Activated T-cell treated with anti-CD3 and anti-CD28 coated beads for 48 hours (primary cell): ENCODE measurements around the gene AKR1A1.
"Not testable (repeated sequence)": the region's sequence is repeated elsewhere in the genome, so short reads cannot be mapped to it uniquely, and the experiment has no call there.

Experiments used
- DNase-seq: peaks from one replicate; pipeline ENCODE4 v3.0.0-alpha.2; 2020; ENCODE audit warnings: low read depth

AKR1A1 gene

DNA sequence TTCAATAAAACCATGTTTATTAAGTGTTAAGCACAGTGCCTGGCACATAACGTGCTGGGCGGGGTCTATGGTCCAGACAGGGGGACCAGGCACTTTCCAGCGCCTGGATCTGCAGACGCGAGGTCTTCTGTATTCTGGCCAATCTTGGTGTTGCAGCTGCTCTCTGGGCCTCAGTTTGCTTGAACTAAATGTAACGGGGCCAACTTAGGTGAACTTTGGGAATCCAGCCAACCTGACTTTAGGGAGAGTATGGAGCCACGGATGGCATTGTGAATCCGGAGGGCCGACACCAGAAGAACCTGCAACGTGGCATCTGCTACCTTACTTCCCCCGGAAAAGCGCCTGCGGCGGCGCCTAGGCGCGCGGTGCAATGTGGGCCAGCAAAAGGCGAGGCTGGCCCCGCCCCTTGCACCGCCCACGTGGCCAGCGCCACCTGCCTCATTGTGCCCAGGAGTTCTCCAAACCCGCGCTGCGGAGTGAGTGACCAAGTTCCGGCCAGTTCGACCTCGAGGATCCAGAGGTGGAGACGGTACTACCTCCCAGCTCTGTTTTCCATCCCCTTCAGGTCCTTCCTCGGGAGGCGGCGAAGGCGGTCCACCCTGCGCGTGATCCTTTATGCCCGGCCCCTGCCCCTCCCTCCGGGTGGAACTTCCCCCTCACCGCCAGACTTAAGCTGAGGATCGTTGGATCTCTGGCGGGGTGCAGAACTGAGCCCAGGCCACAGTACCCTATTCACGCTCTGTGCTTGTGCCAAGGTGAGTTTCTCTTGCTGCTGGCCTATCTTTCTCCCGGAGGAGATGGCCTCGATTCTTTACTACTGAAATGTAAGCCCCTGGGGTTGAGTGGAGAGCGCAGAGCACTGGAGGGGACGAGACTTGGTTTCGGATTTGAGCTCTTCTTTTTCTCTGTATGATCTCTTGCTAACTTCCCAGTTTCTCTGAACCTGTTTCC is at the start of gene AKR1A1:
TSS of gene AKR1A1 (plus strand) at position 426 of the 951 bp plus-strand sequence. CDS start 10,969 bp downstream, outside the sequence.
- DNase-seq, result peak; percentile 90

DNA sequence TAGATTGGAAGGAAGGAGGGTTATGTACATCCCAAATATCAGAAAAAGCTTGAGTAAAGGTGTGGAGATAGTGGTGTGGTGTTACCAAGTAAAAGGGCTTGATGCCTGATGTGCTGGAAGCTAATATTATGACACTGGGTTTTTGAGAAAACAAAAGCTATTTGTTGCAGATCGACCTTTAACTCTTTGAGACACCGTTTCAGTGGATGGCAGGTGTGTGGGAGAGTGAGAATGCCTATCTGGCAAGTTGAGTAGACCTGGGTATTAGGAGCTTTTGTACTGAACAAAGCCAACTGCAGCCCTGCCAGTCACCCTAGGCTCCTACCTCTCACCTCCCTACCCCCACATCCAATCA is 49.1 kb upstream of the AKR1A1 start:
- no peak for DNase-seq

DNA sequence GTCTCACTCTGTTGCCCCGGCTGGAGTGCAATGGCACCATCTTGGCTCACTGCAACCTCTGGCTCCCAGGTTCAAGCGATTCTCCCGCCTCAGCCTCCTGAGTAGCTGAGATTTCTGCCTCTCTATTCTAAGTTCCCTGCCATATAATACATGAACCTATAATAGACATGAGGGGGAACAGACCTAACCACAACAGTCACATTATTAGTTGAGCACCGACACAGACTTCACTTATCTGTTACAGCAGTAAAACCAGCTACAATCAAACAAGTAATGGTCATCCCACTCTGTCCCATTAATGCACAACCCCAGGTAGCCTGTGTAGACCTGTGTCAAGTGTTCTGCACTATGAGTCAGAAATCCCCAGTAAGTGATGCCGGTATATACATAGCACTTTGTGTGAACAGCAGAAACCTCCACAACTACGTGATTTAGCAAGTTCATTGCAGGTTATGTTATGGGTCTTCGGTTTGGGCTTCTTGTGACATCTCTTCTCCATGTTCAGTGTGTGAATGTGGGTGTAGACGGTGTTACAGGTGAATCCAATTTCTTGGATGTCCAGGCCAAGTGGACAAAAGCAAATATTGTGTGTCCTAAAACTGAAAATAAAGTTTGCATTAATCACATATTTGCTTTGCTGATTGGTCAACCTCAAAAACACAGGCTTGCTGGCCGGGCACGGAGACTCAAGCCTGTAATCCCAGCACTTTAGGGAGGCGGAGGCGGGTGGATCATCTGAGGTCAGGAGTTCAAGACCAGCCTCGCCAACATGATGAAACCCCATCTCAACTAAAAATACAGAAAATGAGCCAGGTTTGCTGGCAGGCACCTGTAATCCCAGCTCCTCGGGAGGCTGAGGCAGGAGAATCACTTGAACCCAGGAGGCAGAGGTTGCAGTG is 46.9 kb upstream of the AKR1A1 start:
- no peak for DNase-seq

DNA sequence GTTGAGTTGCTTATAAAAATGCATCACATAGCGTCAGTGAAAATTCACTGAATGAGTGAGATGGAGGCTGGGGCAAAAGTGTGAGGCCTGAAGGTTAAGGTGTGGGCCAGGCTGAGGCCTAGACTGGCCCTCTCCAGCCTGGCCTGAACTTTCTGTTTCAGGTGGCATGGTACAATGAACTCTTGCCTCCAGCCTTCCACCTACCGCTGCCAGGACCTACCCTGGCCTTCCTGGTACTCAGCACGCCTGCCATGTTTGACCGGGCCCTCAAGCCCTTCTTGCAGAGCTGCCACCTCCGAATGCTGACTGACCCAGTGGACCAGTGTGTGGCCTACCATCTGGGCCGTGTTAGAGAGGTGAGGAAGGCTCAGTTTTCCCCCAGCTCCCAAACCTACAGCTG is 43.4 kb upstream of the AKR1A1 start:
- no peak for DNase-seq

DNA sequence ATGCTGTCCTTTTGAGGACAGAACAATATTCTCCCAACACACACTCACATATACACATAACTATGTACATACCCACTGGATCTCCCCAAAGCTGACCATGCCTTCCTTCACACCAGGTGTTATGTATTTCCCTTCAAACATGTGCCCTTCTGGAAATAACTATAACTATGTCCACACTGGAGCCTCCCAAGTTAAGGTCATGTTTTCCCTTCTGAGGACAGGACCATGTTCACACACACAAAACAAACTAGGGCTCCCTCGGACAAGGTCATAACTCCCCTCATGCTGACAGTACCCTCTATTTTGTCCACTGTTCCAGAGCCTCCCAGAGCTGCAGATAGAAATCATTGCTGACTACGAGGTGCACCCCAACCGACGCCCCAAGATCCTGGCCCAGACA is 42.7 kb upstream of the AKR1A1 start:
- DNase-seq, result no peak

DNA sequence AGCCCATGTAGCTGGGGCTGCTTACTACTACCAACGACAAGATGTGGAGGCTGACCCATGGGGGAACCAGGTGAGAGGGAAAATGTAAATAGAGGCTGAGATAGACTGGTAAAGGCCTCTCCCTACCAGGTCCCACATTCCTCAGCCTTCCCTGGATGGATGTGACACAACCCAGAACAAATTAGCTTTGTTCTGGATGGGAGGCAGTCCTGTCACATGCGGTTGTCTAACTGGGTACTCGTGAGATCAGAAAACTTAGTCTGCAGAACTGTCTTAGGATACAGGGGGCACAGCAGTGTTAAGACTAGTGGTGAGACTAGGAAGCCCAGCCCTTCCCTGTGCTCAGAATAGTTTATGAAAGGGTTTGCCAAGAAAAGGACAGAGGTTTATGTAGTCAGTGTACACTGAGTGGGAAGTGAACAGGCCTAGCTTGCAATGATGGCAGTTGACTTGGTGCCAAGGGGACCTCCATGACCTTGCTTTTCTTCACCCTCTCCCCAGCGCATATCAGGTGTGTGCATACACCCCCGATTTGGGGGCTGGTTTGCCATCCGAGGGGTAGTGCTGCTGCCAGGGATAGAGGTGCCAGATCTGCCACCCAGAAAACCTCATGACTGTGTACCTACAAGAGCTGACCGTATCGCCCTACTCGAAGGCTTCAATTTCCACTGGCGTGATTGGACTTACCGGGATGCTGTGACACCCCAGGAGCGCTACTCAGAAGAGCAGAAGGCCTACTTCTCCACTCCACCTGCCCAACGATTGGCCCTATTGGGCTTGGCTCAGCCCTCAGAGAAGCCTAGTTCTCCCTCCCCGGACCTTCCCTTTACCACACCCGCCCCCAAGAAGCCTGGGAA is 42.1 kb upstream of the AKR1A1 start:
- DNase-seq, result no peak

DNA sequence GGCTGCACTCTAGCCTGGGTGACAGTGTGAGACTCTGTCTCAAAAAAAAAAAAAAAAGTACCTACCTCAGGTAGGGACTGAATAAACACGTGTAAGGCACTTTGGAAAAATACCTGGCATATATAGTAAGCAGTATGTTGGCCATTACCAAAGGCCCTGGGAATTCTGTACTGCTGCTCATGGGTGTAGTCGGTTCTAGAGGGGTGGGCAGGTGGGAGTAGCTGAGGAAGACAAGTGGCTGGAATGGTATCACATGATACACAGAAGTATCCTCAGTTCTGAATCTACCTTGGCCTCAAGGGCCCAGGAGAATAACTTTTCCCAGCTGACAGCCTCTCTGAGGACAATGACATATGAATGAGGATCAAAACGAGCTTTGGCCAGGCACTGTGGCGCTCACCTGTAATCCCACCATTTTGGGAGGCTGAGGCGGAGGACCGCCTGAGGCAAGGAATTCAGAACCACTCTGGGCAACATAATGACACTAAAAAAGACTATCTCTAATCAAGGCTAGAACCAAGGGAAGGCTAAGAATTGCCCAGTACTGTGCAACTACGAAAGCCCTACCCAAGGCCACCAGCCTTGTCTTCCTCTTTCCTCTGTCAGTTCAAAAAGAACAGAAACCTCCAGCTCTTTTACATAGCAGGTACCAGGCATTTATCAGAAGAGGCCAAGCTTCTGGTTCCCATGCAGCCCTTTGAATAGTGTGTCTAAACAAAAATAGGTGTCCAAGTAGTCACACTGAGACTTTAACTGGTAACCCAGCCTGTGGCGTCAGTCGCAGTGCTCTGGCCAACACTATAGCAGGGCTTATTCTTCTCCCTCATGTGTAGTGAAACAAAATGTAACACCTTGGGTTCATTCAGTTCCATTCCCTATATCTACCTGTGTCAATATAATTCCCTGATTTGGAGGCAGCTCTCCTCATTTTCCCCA is 40.3 kb upstream of the AKR1A1 start:
- no peak for DNase-seq

DNA sequence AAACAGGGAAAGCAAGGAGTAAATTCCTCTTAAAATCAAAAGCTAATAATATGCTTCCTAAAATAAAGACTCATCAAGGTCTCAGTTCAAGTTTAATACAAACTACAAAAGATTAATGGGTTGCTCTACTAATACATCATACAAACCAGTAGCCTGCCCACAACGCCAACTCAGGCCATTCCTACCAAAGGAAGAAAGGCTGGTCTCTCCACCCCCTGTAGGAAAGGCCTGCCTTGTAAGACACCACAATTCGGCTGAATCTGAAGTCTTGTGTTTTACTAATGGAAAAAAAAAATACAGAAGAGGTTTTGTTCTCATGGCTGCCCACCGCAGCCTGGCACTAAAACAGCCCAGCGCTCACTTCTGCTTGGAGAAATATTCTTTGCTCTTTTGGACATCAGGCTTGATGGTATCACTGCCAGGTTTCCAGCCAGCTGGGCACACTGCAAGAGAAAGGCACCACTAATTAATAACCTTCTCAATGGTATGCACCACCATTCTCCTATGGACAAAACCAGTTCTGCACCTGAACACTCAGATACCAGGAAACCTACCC is 39.6 kb upstream of the AKR1A1 start:
- DNase-seq, result no peak

DNA sequence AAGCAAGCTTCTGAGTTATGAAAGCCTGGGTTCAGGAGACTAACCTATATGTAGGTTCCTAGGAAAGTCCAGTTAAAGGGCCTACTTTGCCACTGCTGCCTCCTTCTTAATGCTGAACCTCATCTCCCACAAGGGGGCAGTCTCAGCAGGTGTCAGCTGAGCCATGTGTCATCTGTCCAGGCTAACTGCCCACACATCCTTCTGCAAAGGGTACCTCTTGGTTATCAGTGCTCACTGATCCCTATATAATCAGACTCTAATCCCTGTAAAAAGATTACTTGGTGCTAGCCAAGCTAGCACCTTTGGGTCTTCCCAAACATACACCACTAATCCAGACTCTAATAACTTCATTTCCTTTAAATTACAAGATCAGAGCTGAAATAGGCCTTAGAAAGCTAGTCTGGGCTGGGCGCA is 38.0 kb upstream of the AKR1A1 start:
- DNase-seq, result peak; percentile 46

DNA sequence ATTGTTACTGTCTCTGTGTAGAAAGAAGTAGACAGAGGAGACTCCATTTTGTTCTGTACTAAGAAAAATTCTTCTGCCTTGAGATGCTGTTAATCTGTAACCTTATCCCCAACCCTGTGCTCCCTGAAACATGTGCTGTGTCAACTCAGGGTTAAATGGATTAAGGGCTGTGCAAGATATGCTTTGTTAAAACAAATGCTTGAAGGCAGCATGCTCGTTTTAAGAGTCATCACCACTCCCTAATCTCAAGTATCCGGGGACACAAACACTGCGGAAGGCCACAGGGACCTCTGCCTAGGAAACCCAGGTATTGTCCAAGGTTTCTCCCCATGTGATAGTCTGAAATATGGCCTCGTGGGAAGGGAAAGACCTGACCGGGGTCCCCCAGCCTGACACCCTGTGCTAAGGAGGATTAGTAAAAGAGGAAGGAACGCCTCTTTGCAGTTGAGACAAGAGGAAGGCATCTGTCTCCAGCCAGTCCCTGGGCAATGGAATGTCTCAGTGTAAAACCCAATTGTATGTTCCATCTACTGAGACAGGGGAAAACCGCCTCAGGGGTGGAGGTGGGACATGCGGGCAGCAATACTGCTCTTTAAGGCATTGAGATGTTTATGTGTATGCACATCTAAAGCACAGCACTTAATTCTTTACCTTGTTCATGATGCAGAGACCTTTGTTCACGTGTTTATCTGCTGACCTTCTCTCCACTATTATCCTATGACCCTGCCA is 36.9 kb upstream of the AKR1A1 start:
- DNase-seq, result not testable (repeated sequence)

DNA sequence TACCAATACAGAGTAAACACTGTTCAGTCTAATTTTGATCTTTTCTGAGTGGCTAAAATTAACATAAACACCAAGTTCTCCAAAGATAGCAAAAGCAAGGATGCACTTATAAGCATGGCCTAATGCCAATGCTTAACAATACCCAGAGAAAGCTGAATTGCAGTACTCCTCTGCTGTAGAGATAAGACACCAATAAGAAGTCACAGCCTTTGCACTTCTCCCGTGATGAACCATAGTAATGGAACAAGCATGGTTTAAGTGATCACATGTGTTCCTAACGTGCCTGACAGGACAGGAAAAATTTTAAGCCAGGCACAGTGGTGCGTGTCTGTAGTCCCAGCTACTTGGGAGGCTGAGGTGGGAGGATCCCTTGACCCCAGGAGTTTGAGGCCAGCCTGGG is 34.6 kb upstream of the AKR1A1 start:
- no peak for DNase-seq

DNA sequence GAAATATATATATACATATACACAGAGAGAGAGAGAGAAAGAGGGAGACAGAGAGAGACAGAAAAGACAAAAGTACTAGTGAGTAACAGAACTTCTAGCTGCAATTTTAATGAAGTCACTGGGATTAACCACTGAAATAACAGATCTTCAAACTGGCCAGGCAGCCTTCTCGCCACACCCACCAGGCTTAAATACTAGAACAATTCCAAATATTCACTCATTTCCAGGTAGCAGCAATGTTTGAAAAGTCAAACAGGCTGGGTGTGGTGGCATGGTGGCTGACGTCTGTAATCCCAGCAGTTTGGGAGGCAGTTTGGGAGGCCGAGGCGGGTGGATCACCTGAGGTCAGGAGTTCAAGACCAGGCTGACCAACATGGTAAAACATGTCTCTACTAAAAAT is 34.2 kb upstream of the AKR1A1 start:
- no peak for DNase-seq

DNA sequence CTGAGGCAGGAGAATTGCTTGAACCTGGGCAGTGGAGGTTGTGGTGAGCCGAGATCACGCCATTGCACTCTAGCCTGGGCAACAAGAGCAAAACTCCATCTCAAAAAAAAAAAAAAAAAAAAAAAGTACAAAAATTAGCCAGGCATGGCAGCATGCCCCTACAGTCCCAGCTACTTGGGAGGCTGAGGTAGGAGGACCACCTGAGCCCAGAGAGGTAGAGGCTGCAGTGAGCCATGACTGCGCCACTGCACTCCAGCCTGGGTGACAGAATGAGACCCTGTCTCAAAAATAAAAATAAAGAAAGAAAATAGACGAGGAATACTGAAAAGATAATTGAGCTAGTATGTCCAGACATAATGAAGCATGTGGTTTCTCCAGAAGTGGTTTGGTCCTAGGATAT is 32.3 kb upstream of the AKR1A1 start:
- DNase-seq, result not testable (repeated sequence)

DNA sequence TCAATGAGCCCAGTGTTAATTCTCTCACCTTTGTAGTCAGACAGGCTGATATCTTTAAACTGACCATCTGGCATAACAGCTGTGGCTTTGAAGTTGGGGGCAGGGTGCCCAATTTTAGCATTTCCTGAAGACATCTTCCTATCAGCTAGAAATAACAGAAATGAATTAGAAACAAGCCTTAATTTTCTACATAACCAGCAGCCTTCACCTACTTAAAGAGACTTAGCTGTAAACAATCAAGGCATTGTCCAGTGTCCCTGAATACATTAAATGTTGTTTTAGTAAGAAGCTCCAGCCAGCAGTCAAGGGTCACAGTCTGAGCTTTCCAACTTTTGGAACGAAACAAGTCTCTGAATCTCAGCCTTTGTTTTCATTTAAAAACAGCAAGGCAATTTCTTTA is 31.7 kb upstream of the AKR1A1 start:
- no peak for DNase-seq

DNA sequence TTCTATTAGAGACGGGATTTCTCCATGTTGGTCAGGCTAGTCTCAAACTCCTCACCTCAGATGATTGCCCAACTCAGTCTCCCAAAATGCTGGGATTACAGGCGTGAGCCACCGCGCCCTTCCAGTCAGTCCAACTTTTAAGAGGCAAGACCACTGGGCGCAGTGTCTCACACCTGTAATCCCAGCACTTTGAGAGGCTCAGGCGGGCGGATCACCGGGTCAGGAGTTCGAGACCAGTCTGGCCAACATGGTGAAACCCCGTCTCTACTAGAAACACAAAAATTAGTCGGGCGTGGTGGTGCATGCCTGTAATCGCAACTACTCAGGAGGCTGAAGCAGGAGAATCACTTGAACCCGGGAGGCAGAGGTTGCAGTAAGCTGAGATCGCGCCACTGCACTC is 30.9 kb upstream of the AKR1A1 start:
- DNase-seq, result not testable (repeated sequence)

DNA sequence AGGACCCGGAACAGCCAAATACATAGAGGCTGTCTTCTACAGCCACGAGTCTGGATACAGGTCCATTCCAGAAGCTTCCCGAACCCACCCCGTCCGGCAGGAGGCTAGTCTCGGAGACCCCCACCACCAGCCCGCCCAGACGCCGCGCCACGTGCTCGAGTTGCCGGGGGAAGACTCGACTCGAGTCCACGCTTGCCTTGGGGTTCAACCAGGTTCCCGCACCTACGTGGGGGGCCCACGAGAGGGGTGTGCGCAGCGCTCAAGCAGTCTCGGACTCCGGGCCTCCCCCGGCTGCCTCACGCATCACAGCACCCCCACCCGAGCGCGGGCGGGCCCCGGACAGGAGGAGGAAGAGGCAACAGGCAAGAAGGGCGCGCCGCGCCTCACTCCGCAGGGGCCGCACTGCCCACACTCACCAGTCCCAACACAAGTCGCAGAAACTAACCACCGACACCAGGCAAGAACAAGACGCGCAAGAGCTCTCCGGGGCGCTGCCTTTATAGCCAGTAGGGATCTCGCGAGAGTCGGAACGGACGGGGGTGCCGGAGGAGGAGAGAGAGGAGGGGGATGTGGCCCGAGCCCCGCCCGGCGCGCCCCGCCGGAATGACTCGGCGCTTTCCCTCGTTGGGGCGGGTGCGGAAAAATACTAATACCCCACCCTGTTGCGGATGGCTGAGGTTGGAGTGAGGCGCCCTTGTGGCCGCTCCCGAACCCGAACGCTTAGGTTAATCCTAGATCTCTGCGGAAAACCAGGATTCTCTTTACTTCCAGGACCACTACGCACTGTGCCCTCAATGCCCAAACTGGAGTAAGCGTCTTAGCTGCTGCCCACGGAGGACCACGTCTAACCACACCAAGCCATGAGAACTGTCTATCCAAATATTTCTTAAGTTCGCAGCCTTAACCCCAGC is 29.0 kb upstream of the AKR1A1 start, which contains the start of gene PRDX1:
TSS of gene PRDX1 (minus strand) at position 472 of the 911 bp plus-strand sequence. CDS start 2,841 bp downstream, outside the sequence.
- peak; percentile 96 for DNase-seq

DNA sequence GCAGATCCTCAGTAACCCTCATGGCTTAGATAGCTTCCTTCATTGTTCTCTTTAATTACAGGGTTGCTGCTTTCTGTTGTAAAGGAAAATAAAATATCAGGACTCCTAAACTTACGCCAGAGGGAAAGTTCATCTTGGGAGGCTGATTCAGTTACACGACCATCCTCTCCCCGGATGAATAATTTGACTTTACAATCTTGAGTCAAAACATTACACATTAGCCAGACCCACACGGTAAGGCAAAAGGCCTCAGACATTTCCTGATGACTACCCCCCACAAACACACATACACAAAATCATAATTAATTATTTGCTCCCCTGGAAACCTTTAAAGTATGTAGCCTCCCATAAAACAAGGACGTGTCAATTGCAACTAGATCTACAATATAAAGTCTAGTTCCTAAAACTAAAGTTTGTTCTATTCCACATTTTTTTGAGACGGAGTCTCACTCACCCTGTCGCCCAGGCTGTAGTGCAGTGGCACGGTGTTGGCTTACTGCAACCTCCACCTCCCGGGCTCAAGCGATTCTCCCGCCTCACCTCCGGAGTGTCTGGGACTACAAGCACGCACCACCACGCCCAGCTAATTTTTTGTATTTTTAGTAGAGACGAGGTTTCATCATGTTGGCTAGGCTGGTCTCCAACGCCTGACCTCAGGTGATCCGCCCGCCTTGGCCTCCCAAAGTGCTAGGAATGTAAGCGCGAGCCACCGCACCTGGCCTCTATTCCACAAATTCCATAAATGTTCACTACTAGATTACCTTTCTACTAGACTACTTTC is 28.1 kb upstream of the AKR1A1 start:
- no peak for DNase-seq

DNA sequence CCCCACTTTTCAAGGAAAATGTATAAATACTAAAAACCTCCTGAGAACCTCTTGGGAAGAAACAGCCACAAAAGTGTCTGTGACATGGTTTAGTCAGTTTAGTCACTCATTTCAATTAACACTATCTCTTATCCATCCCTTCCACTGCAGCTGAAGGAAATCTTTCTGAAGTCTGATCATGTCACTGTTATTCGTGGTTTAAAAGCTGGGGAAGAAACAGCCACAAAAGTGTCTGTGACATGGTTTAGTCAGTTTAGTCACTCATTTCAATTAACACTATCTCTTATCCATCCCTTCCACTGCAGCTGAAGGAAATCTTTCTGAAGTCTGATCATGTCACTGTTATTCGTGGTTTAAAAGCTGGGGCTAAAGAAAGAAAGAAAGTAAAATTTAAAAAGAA is 27.1 kb upstream of the AKR1A1 start:
- not testable (repeated sequence) for DNase-seq
